GM06990 (cell line): ENCODE data around the gene KBTBD2.
"Not testable (repeated sequence)": the region's sequence is repeated elsewhere in the genome, so short reads cannot be mapped to it uniquely, and the experiment has no call there.

Experiments
- DNase-seq: peaks from one replicate; pipeline ENCODE4 v3.0.0-alpha.2; 2011; ENCODE audit not compliant: insufficient read length; ENCODE audit errors: extremely low read depth
- H3K27me3 ChIP-seq: replicated peaks from 2 replicates; pipeline ENCODE4 v1.6.0; 2011; ENCODE audit warnings: low read length; ENCODE audit not compliant: control insufficient read depth, insufficient read depth
- H3K36me3 ChIP-seq: 2 replicates; pipeline ENCODE4 v1.5.1; 2011; ENCODE audit warnings: low read length; ENCODE audit not compliant: control insufficient read depth, insufficient read depth
- H3K4me3 ChIP-seq: replicated peaks from 2 replicates; pipeline ENCODE4 v1.5.1; 2011; ENCODE audit warnings: low read depth, mild to moderate bottlenecking, control low read depth, low read length
- TF ChIP-seq, protein P1 (sequence below): IDR thresholded peaks from 2 replicates; pipeline ENCODE4 v1.5.1; 2011; ENCODE audit warnings: low read length, control low read depth, mild to moderate bottlenecking, inconsistent platforms; ENCODE audit not compliant: insufficient read depth, poor library complexity, severe bottlenecking

Gene KBTBD2

GRCh38 chr7:32858648-32859047 is 32.9 kb downstream of the KBTBD2 start:
- Histone ChIP-seq H3K27me3 (no peaks in the 10 kb centered on the region), H3K36me3 (no peaks in the 10 kb centered on the region), H3K4me3 (no peak overlapping the region)
- DNase-seq = no peak
- TF ChIP-seq, protein P1, sequence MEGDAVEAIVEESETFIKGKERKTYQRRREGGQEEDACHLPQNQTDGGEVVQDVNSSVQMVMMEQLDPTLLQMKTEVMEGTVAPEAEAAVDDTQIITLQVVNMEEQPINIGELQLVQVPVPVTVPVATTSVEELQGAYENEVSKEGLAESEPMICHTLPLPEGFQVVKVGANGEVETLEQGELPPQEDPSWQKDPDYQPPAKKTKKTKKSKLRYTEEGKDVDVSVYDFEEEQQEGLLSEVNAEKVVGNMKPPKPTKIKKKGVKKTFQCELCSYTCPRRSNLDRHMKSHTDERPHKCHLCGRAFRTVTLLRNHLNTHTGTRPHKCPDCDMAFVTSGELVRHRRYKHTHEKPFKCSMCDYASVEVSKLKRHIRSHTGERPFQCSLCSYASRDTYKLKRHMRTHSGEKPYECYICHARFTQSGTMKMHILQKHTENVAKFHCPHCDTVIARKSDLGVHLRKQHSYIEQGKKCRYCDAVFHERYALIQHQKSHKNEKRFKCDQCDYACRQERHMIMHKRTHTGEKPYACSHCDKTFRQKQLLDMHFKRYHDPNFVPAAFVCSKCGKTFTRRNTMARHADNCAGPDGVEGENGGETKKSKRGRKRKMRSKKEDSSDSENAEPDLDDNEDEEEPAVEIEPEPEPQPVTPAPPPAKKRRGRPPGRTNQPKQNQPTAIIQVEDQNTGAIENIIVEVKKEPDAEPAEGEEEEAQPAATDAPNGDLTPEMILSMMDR = no peak

GRCh38 chr7:32857063-32857462 is 34.5 kb downstream of the KBTBD2 start:
- H3K36me3 ChIP-seq, H3K4me3 ChIP-seq, H3K27me3 ChIP-seq, DNase-seq: not testable (repeated sequence)

GRCh38 chr7:32855837-32856775 is 35.5 kb downstream of the KBTBD2 start:
- not testable (repeated sequence) for DNase-seq, H3K4me3 ChIP-seq, H3K36me3 ChIP-seq, H3K27me3 ChIP-seq

GRCh38 chr7:32850654-32851053 is 40.9 kb downstream of the KBTBD2 start:
- not testable (repeated sequence) for H3K27me3 ChIP-seq, DNase-seq, H3K4me3 ChIP-seq, H3K36me3 ChIP-seq

DNA sequence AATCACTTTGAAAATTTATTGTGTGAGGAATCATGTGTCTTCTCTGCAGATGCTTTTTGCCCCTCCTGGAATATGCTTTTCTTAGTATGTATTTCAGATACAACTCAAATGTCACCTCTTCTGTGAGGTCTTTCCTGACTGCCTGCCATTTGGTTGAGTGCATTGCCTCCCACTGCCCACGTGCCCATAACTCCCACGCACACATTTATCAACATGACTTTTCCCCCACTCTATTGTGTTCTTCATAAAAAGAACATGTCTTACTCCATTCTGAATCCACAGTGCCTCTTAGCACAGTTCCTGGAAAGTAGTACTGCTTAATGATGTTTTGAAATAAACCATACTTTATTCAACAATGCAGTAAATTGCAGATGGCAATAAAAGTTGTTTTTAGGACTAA is 42.9 kb downstream of the KBTBD2 start:
- not testable (repeated sequence) for H3K36me3 ChIP-seq, DNase-seq, H3K27me3 ChIP-seq, H3K4me3 ChIP-seq

- Histone ChIP-seq H3K27me3 (no peaks in the 10 kb centered on the region), H3K4me3 (no peak overlapping the region), H3K36me3 (no peaks in the 10 kb centered on the region)
- TF ChIP-seq, protein P1 = peak; percentile 81
- peak; percentile 37 for DNase-seq
Measured at GRCh38 chr7:32846630-32847225, 44.8 kb downstream of the KBTBD2 start.

DNA sequence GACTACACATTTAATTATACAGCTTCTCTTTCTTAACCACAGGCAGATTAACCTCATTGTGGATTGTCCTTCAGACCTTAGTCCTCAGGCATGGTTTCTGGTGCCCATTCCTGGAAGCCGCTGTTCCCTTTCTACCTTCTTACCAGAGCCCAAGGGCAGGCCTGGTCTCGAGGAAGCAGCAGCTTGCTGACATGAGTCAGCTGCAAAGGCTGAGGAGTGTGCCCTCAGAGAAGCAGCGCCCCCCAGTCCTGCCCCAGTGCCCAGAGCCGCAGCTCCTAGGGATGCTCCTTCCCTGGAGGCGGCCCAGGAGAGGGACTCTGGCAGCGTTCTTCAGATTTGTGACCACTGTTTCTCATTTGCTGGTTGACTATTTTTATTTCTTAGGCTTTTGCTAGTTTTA is 46.8 kb downstream of the KBTBD2 start:
- H3K27me3 ChIP-seq, H3K4me3 ChIP-seq, DNase-seq, H3K36me3 ChIP-seq: not testable (repeated sequence)

- not testable (repeated sequence) for H3K4me3 ChIP-seq, DNase-seq, H3K36me3 ChIP-seq, H3K27me3 ChIP-seq
Measured at GRCh38 chr7:32843763-32844162, 47.8 kb downstream of the KBTBD2 start.

- H3K4me3 ChIP-seq, H3K27me3 ChIP-seq, DNase-seq, H3K36me3 ChIP-seq: not testable (repeated sequence)
Measured at GRCh38 chr7:32839846-32840245, 51.7 kb downstream of the KBTBD2 start.

GRCh38 chr7:32828996-32829752 is 62.4 kb downstream of the KBTBD2 start:
- not testable (repeated sequence) for DNase-seq, H3K27me3 ChIP-seq, H3K4me3 ChIP-seq, H3K36me3 ChIP-seq
